H1 (cell line): ENCODE results near the gene SNAPC2.

Experiments used
- ASH2L ChIP-seq: fragments of 200-600, 300-600 bp; sonication (generic); IDR thresholded peaks from one replicate; pipeline ENCODE4 v1.7.1; 2017; ENCODE audit warnings: low read length
- CBX5 ChIP-seq: fragments of 300-800, 300-1000 bp; sonication (generic); IDR thresholded peaks from 2 replicates; pipeline ENCODE4 v1.7.1; 2016; ENCODE audit warnings: antibody characterized with exemption, low read length, low read depth
- CREB1 ChIP-seq: IDR thresholded peaks from 2 replicates; pipeline ENCODE4 v1.6.1; 2012; ENCODE audit warnings: inconsistent platforms
- EGR1 ChIP-seq: IDR thresholded peaks from 2 replicates; pipeline ENCODE4 v1.6.1; 2011; ENCODE audit warnings: low read depth, low read length, borderline replicate concordance
- EZH2 ChIP-seq: fragments of 200-600 bp; sonication (generic); IDR thresholded peaks from 2 replicates; pipeline ENCODE4 v1.7.1; 2012; ENCODE audit warnings: low read depth, mild to moderate bottlenecking, moderate library complexity, low read length, inconsistent platforms; ENCODE audit not compliant: severe bottlenecking
- POLR2A ChIP-seq, 2 experiments: IDR thresholded peaks; 1 replicate in 1 of 2; 2 replicates in 1 of 2; pipeline ENCODE4 v1.6.1; 2011; ENCODE audit warnings: low read depth in 2 of 2, low read length in 2 of 2, mild to moderate bottlenecking in 2 of 2; ENCODE audit errors: control extremely low read depth in 1 of 2
- POLR2AphosphoS5 ChIP-seq: IDR thresholded peaks from 2 replicates; pipeline ENCODE4 v1.6.1; 2011; ENCODE audit warnings: low read depth, low read length
- SRF ChIP-seq: IDR thresholded peaks from 2 replicates; pipeline ENCODE4 v1.6.1; 2011; ENCODE audit warnings: mild to moderate bottlenecking, low read depth, low read length, moderate library complexity
- TBP ChIP-seq: IDR thresholded peaks from 2 replicates; pipeline ENCODE4 v1.6.1; 2011; ENCODE audit warnings: low read depth, low read length, improper control_type of control experiment
- TEAD4 ChIP-seq: IDR thresholded peaks from 2 replicates; pipeline ENCODE4 v1.6.1; 2012; ENCODE audit warnings: low read depth, low read length, inconsistent platforms, mixed read lengths
- TF ChIP-seq, protein P1 (sequence below): IDR thresholded peaks from 2 replicates; pipeline ENCODE4 v1.6.1; 2012; ENCODE audit warnings: inconsistent platforms
- TF ChIP-seq, protein P2 (sequence below), 3 experiments: IDR thresholded peaks; 1 replicate in 2 of 3; 2 replicates in 1 of 3; pipeline versions ENCODE4 v1.5.1 to v1.6.1; 2011; ENCODE audit warnings: low read length in 3 of 3, mild to moderate bottlenecking in 3 of 3, inconsistent platforms in 2 of 3, low read depth in 1 of 3, moderate library complexity in 1 of 3; ENCODE audit not compliant: insufficient read depth in 1 of 3; ENCODE audit errors: control extremely low read depth in 1 of 3

DNA sequence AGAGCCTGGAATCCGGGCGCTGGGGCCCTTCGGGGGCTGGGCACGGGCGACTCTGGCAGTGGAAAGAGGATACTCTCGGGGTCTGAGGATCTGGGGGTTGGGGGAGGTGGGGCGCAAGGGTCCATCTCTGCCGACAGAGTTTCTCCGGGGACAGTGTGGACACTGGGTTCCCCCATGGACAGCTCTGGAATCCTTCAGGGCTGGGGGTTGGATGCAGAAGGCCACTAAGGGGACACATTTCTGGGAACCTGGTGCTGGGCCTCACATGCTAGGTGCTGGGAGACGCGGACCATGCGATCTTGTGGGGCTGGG is 3.2 kb upstream of the SNAPC2 start:
- no peak for TF ChIP-seq TBP
- TF ChIP-seq, protein P1, sequence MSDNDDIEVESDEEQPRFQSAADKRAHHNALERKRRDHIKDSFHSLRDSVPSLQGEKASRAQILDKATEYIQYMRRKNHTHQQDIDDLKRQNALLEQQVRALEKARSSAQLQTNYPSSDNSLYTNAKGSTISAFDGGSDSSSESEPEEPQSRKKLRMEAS = no peak
- no peak for TF ChIP-seq SRF
- TF ChIP-seq, protein P2, sequence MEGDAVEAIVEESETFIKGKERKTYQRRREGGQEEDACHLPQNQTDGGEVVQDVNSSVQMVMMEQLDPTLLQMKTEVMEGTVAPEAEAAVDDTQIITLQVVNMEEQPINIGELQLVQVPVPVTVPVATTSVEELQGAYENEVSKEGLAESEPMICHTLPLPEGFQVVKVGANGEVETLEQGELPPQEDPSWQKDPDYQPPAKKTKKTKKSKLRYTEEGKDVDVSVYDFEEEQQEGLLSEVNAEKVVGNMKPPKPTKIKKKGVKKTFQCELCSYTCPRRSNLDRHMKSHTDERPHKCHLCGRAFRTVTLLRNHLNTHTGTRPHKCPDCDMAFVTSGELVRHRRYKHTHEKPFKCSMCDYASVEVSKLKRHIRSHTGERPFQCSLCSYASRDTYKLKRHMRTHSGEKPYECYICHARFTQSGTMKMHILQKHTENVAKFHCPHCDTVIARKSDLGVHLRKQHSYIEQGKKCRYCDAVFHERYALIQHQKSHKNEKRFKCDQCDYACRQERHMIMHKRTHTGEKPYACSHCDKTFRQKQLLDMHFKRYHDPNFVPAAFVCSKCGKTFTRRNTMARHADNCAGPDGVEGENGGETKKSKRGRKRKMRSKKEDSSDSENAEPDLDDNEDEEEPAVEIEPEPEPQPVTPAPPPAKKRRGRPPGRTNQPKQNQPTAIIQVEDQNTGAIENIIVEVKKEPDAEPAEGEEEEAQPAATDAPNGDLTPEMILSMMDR (IDR thresholded peaks at IDR 0.05; ENCODE audit: control extremely low read depth in 1 of 3, insufficient read depth in 1 of 3, low read depth in 1 of 3, low read length in 3 of 3) = no peak
- no peak for TF ChIP-seq POLR2AphosphoS5
- no peak for TF ChIP-seq EZH2
- TF ChIP-seq EGR1 = no peak
- no peak for TF ChIP-seq TEAD4
- TF ChIP-seq CBX5 = no peak
- no peak for TF ChIP-seq ASH2L
- TF ChIP-seq POLR2A (IDR thresholded peaks at IDR 0.05; ENCODE audit: control extremely low read depth in 1 of 2, low read depth in 2 of 2, low read length in 2 of 2) = no peak
- TF ChIP-seq CREB1 = no peak
